ENCODE data around the gene KLHL21. TPM values are rescaled to one million over a fixed set of nuclear protein-coding genes. Genes with fewer than 3 reads are reported as not detected.
"Not testable (repeated sequence)": the region's sequence is repeated elsewhere in the genome, so short reads cannot be mapped to it uniquely, and the experiment has no call there.

The KLHL21 gene
- total RNA-seq, 2 experiments from 2014 or later = 18.1 to 19.4 TPM

GRCh38 chr1:6578624-6579373 lies 23.9 kb downstream of the KLHL21 start:
- H3K27ac Mint-ChIP-seq = peak overlapping the region; percentile 87
- peaks cover 33% of the 10 kb centered on the region for H3K4me1 Mint-ChIP-seq (ENCODE audit: low read depth)
- H3K36me3 Mint-ChIP-seq = no peaks in the 10 kb centered on the region
- ChIA-PET CTCF (interaction anchor here (0.6 to 1.6 kb wide), 5 partner anchors 11 to 1342 kb away, joined by 3 to 5 read pairs (median 3); partner anchors contain the start of genes DNAJC11, NOL9 and TAS1R1), POLR2A (interaction anchor here (1.2 to 1.4 kb wide), 2 partner anchors 21 to 119 kb away, joined by 3 to 9 read pairs; no protein-coding TSS in a partner anchor)
- no peaks in the 10 kb centered on the region for H3K27me3 Mint-ChIP-seq
- peak overlapping the region; percentile 94 for H3K4me3 Mint-ChIP-seq
- no peaks in the 10 kb centered on the region for H3K9me3 Mint-ChIP-seq
- intact Hi-C loops (cut with micrococcal nuclease) = loop anchor here (1.0 to 2.0 kb wide), 3 partner anchors 23 to 35 kb away; partner anchors contain the start of genes NOL9, PHF13 and TAS1R1
- DNase-seq = no peak

DNA sequence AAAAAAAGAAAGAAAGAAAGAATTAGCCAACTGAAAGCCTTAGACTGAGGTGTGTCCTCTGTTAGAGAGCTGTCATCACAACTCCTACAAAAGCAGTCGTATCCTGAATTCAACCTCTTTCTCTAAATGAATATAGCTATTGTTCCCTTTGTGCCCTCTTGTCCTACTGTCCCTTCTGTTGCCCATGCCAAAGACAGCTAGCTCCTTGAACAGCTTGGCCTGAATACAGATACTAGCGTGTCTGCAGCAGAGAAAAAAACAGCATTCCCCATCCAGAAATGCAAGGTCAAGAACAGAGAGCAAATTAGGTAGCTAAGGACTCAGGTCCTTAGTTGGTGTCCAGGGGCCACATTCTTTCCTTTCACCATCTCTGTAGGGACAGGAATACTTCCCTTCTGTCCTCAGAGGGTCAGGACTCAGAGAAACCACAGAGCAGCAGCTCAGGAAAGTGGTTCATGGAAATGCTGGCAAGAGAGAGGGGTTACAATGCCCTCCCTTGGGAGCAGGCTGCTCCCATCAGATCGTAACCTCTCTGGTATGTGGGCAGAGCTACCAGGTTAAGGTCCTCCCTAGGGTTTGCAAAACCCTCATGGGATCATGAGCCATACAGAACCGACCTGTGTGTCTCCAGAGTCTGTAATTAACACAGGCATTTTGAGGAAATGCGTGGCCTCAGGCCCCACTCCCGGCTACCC lies 24.7 kb downstream of the KLHL21 start:
- intact Hi-C loops (cut with micrococcal nuclease) = loop anchor here (2.0 kb wide), 1 partner anchor 23 kb away; the partner anchor contains the start of genes NOL9 and TAS1R1
- H3K27me3 Mint-ChIP-seq = no peaks in the 10 kb centered on the region
- H3K4me1 Mint-ChIP-seq (ENCODE audit: low read depth) = peaks cover 33% of the 10 kb centered on the region
- DNase-seq = no peak
- no peak overlapping the region for H3K27ac Mint-ChIP-seq
- POLR2A ChIA-PET = no interaction called here
- no peak overlapping the region for H3K4me3 Mint-ChIP-seq
- CTCF ChIA-PET = interaction anchor here (1.0 to 1.6 kb wide), 3 partner anchors 11 to 123 kb away, joined by 3 to 5 read pairs (median 3); partner anchors contain the start of genes DNAJC11, NOL9 and TAS1R1
- H3K9me3 Mint-ChIP-seq = no peaks in the 10 kb centered on the region
- H3K36me3 Mint-ChIP-seq = no peaks in the 10 kb centered on the region

- H3K4me1 Mint-ChIP-seq (ENCODE audit: low read depth) = peaks cover 12% of the 10 kb centered on the region
- CTCF ChIA-PET = no interaction called here
Measured at GRCh38 chr1:6574818-6575217, 27.9 kb downstream of the KLHL21 start.

GRCh38 chr1:6574025-6574620 lies 28.5 kb downstream of the KLHL21 start:
- POLR2A ChIA-PET = no interaction called here
- intact Hi-C loops (cut with micrococcal nuclease) = no loop called here
- Mint-ChIP-seq H3K27ac (no peak overlapping the region), H3K9me3 (peaks cover 7% of the 10 kb centered on the region), H3K36me3 (no peaks in the 10 kb centered on the region), H3K4me3 (no peak overlapping the region), H3K27me3 (no peaks in the 10 kb centered on the region), H3K4me1 (ENCODE audit: low read depth) (peaks cover 7% of the 10 kb centered on the region)
- no peak for DNase-seq
- CTCF ChIA-PET = no interaction called here

More at GRCh38 chr1:6574818-6575217, 27.9 kb downstream of the KLHL21 start:
- Mint-ChIP-seq H3K27ac (no peak overlapping the region), H3K36me3 (no peaks in the 10 kb centered on the region), H3K9me3 (peaks cover 7% of the 10 kb centered on the region), H3K4me3 (no peak overlapping the region), H3K27me3 (no peaks in the 10 kb centered on the region)
- no peak for DNase-seq
- intact Hi-C loops (cut with micrococcal nuclease) = no loop called here
- POLR2A ChIA-PET = no interaction called here

- DNase-seq = no peak
- POLR2A ChIA-PET = no interaction called here
- intact Hi-C loops (cut with micrococcal nuclease) = no loop called here
Measured at GRCh38 chr1:6572653-6573383, 29.9 kb downstream of the KLHL21 start.

DNA sequence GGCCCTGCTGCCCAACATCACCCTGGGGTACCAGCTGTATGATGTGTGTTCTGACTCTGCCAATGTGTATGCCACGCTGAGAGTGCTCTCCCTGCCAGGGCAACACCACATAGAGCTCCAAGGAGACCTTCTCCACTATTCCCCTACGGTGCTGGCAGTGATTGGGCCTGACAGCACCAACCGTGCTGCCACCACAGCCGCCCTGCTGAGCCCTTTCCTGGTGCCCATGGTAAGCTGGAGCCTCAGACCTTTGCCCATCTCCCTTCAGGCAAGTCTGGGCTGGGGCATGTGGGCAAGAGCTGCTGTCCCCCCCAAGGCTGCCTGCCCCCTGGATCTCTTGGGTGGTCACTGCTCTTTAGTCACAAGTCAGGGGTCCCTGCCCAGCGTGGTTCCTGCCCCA lies 31.7 kb downstream of the KLHL21 start:
- H3K27me3 Mint-ChIP-seq = no peaks in the 10 kb centered on the region
- H3K4me3 Mint-ChIP-seq = no peak overlapping the region
- ChIA-PET POLR2A (no interaction called here), CTCF (interaction anchor here (1.1 kb wide), 1 partner anchor 16 kb away, joined by 4 read pairs; the partner anchor contains the start of gene TAS1R1)
- peaks cover 3% of the 10 kb centered on the region for H3K4me1 Mint-ChIP-seq (ENCODE audit: low read depth)
- no peak overlapping the region for H3K27ac Mint-ChIP-seq
- intact Hi-C loops (cut with micrococcal nuclease) = no loop called here
- peaks cover 7% of the 10 kb centered on the region for H3K9me3 Mint-ChIP-seq
- no peak for DNase-seq
- no peaks in the 10 kb centered on the region for H3K36me3 Mint-ChIP-seq

More at GRCh38 chr1:6572653-6573383, 29.9 kb downstream of the KLHL21 start:
- H3K27ac Mint-ChIP-seq = no peak overlapping the region
- H3K27me3 Mint-ChIP-seq = no peaks in the 10 kb centered on the region
- H3K36me3 Mint-ChIP-seq = no peaks in the 10 kb centered on the region
- CTCF ChIA-PET = interaction anchor here (1.6 kb wide), 1 partner anchor 18 kb away, joined by 4 read pairs; the partner anchor contains the start of gene TAS1R1
- no peak overlapping the region for H3K4me3 Mint-ChIP-seq
- peaks cover 7% of the 10 kb centered on the region for H3K9me3 Mint-ChIP-seq
- peaks cover 3% of the 10 kb centered on the region for H3K4me1 Mint-ChIP-seq (ENCODE audit: low read depth)

DNA sequence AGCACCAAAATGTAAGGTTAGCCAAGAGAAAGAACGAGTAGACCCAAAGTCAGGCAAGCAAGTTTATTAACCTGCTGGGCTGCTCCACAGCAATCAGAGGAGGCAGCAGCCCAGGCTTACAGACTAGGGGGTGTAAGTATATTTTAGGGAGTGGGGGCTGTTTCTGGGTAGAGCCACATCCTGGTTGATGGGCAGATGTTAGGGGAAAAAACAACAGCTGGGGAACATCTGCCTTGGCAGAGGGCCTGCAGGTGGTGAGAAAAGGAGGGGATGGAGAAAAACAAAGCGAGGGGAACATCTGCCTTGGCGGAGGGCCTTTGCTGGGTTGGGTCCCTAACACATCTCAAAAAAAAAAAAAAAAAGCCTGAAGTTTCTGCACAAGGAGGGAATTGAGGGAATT lies 32.6 kb downstream of the KLHL21 start:
- Mint-ChIP-seq H3K9me3 (peaks cover 7% of the 10 kb centered on the region), H3K4me1 (ENCODE audit: low read depth) (peaks cover 3% of the 10 kb centered on the region), H3K4me3 (no peak overlapping the region), H3K36me3 (no peaks in the 10 kb centered on the region), H3K27ac (no peak overlapping the region), H3K27me3 (no peaks in the 10 kb centered on the region)
- POLR2A ChIA-PET = no interaction called here
- intact Hi-C loops (cut with micrococcal nuclease) = no loop called here
- DNase-seq = no peak
- CTCF ChIA-PET = no interaction called here

DNA sequence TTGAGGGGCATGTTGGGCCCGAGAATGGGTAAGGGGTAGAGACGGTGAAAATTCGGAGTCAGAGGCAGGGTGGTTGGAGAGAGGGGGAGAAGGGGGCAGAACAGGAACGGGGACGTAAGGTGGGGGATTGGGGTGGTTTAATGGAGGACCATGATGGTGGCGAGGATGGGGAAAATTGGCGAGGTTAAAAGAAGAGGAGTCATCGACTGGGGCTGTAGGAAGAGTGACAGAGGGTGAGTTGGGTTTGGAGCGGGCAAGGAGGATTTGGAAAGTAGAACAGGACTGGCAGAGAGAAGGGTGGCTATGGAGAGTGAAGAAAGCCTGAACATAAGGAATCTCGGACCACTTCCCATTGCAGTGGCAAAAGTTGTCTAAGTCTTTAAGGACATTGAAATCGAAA lies 33.6 kb downstream of the KLHL21 start:
- Mint-ChIP-seq H3K4me1 (ENCODE audit: low read depth) (peaks cover 3% of the 10 kb centered on the region), H3K36me3 (no peaks in the 10 kb centered on the region), H3K4me3 (no peak overlapping the region), H3K9me3 (peaks cover 7% of the 10 kb centered on the region), H3K27me3 (no peaks in the 10 kb centered on the region), H3K27ac (no peak overlapping the region)
- DNase-seq = no peak
- CTCF ChIA-PET = no interaction called here
- intact Hi-C loops (cut with micrococcal nuclease) = no loop called here
- POLR2A ChIA-PET = no interaction called here

DNA sequence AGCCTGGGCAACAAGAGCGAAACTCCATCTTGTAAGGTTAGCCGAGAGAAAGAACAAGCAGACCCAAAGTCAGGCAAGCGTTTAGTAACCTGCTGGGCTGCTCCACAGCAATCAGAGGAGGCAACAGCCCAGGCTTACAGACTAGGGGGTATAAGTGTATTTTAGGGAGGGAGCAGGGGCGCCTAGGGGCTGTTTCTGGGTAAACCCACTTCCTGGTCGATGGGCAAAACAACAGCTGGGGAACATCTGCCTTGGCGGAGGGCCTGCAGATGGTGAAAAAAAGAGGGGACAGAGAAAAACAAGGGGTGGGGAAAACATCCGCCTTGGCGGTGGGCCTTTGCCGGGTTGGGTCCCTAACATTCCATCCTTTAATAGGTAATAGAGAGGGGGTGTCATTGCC lies 42.4 kb downstream of the KLHL21 start:
- Mint-ChIP-seq H3K4me1 (ENCODE audit: low read depth) (no peaks in the 10 kb centered on the region), H3K4me3 (no peak overlapping the region), H3K9me3 (no peaks in the 10 kb centered on the region), H3K27me3 (peaks cover 2% of the 10 kb centered on the region), H3K36me3 (no peaks in the 10 kb centered on the region), H3K27ac (no peak overlapping the region)
- CTCF ChIA-PET = no interaction called here
- intact Hi-C loops (cut with micrococcal nuclease) = no loop called here
- DNase-seq = no peak
- POLR2A ChIA-PET = no interaction called here

GRCh38 chr1:6559161-6559560 lies 43.5 kb downstream of the KLHL21 start:
- DNase-seq; H3K4me1 Mint-ChIP-seq (ENCODE audit: low read depth); intact Hi-C loops (cut with micrococcal nuclease); H3K9me3 Mint-ChIP-seq; H3K36me3 Mint-ChIP-seq; POLR2A ChIA-PET; H3K4me3 Mint-ChIP-seq; H3K27ac Mint-ChIP-seq; H3K27me3 Mint-ChIP-seq; CTCF ChIA-PET: not testable (repeated sequence)

- no peaks in the 10 kb centered on the region for H3K9me3 Mint-ChIP-seq
Measured at GRCh38 chr1:6557597-6557996, 45.1 kb downstream of the KLHL21 start.

More at GRCh38 chr1:6557597-6557996, 45.1 kb downstream of the KLHL21 start:
- H3K4me3 Mint-ChIP-seq = no peak overlapping the region
- H3K27me3 Mint-ChIP-seq = peaks cover 2% of the 10 kb centered on the region
- H3K4me1 Mint-ChIP-seq (ENCODE audit: low read depth) = peaks cover 9% of the 10 kb centered on the region
- CTCF ChIA-PET = interaction anchor here (0.9 kb wide), 1 partner anchor 45 kb away, joined by 3 read pairs; the partner anchor contains the start of gene KLHL21
- intact Hi-C loops (cut with micrococcal nuclease) = no loop called here
- H3K27ac Mint-ChIP-seq = no peak overlapping the region
- DNase-seq = no peak
- POLR2A ChIA-PET = no interaction called here
- H3K36me3 Mint-ChIP-seq = no peaks in the 10 kb centered on the region

Measured in activated CD4-positive, alpha-beta memory T cell treated with anti-CD3 and anti-CD28 coated beads for 36 hours (primary cell).